ENCODE results near the gene SLC17A7. TPM values are rescaled to one million over a fixed set of nuclear protein-coding genes. Genes with fewer than 3 reads are reported as not detected.

SLC17A7 gene
- total and polyA plus RNA-seq, 2 of the 4 experiments (the other 2 are of a cell fraction) = 0.03 TPM; not detected in 1

GRCh38 chr19:49403404-49404187 lies 37.7 kb downstream of the SLC17A7 start:
- dilution Hi-C loops (cut with HindIII; ENCODE audit: low sequenced_read_pairs, unreplicated experiment) = no loop called here
- Histone ChIP-seq H4K20me1 (ENCODE audit: insufficient read depth, low read length) (no peaks in the 10 kb centered on the region), H3K9me1 (ENCODE audit: insufficient read depth, low read length) (no peaks in the 10 kb centered on the region), H4K5ac (ENCODE audit: low read depth, low read length) (no peak overlapping the region), H2AFZ (replicated peaks; ENCODE audit: low read length, poor library complexity) (no peak overlapping the region), H3K9ac (ENCODE audit: low read depth, low read length) (no peak overlapping the region), H3K27ac (ENCODE audit: insufficient read depth, low read length) (no peak overlapping the region), H2AK9ac (replicated peaks; ENCODE audit: low read depth, low read length, poor library complexity) (no peak overlapping the region), H3K4me3 (ENCODE audit: insufficient read depth, low read depth, low read length) (no peak overlapping the region), H3K14ac (replicated peaks; ENCODE audit: low read depth, low read length) (no peak overlapping the region), H3K23ac (ENCODE audit: low read depth, low read length) (no peak overlapping the region), H3K9me3 (ENCODE audit: control insufficient read depth, insufficient read depth, low read length) (no peaks in the 10 kb centered on the region), H2BK15ac (ENCODE audit: low read depth, low read length) (no peak overlapping the region), H3K4ac (ENCODE audit: low read depth, low read length) (no peak overlapping the region), H3K36me3 (ENCODE audit: control insufficient read depth, insufficient read depth, low read length) (no peaks in the 10 kb centered on the region), H3K4me1 (ENCODE audit: control insufficient read depth, insufficient read depth, low read length) (peaks cover 6% of the 10 kb centered on the region; the same call in 1 of the 2 replicates), H4K8ac (ENCODE audit: low read depth in 2 of 2, low read length in 2 of 2) (no peak overlapping the region), H4K91ac (ENCODE audit: insufficient read depth, low read depth, low read length) (no peak overlapping the region), H2AK5ac (ENCODE audit: low read depth, low read length) (no peak overlapping the region), H3K4me2 (ENCODE audit: low read depth, low read length) (no peak overlapping the region), H3K27me3 (ENCODE audit: control insufficient read depth, insufficient read depth, low read length) (peaks cover 38% of the 10 kb centered on the region), H2BK120ac (ENCODE audit: low read depth, low read length) (no peak overlapping the region), H3K18ac (ENCODE audit: low read depth, low read length) (no peak overlapping the region), H3K56ac (ENCODE audit: extremely low read depth, insufficient read depth, low read length) (no peak overlapping the region), H2BK20ac (ENCODE audit: low read depth, low read length) (no peak overlapping the region), H3K79me1 (ENCODE audit: low read depth in 1 of 2, low read length in 2 of 2) (no peaks in the 10 kb centered on the region), H2BK5ac (ENCODE audit: low read depth, low read length, poor library complexity, severe bottlenecking) (no peak overlapping the region)
- in situ Hi-C loops (cut with MboI; ENCODE audit: low sequenced_read_pairs) = no loop called here
- peak; percentile 48 for ATAC-seq (ENCODE audit: low read depth)
- POLR2A ChIA-PET (ENCODE audit: unreplicated experiment) = no interaction called here
- WGBS, 2 experiments (ENCODE audit: extremely low coverage in 2 of 2, insufficient read length in 1 of 2) = no CpG with 5 or more reads among the region's 7 CpGs
- DNase-seq = peak; percentile 33
- CTCF ChIA-PET = no interaction called here
- TF ChIP-seq CEBPB (IDR thresholded peaks at IDR 0.05; ENCODE audit: low read depth, low read length) (no peak), MXI1 (IDR thresholded peaks at IDR 0.05; ENCODE audit: borderline replicate concordance, low read depth, low read length) (no peak), FOS (IDR thresholded peaks at IDR 0.05; ENCODE audit: low read depth, low read length) (no peak), NFE2L2 (IDR thresholded peaks at IDR 0.05; ENCODE audit: low read depth, low read length) (no peak), MAFK (IDR thresholded peaks at IDR 0.05; ENCODE audit: low read depth, low read length) (no peak), SMC3 (IDR thresholded peaks at IDR 0.05; ENCODE audit: low read depth, low read length) (no peak), CTCF (conservative IDR thresholded peaks at IDR 0.05; ENCODE audit: low read depth, low read length) (no peak)
- no TSS peak for BruUV-seq (replicated peaks)
- intact Hi-C loops (cut with micrococcal nuclease) = no loop called here

All from IMR-90 (cell line).